GM21515 (cell line): Measurements from ENCODE around the gene TTC16.

Experiments
- ATAC-seq: cut with Tn5 transposase; IDR thresholded peaks from one replicate; pipeline ENCODE4 v1.9.1; 2021; ENCODE audit not compliant: unreplicated experiment

Gene TTC16, protein sequence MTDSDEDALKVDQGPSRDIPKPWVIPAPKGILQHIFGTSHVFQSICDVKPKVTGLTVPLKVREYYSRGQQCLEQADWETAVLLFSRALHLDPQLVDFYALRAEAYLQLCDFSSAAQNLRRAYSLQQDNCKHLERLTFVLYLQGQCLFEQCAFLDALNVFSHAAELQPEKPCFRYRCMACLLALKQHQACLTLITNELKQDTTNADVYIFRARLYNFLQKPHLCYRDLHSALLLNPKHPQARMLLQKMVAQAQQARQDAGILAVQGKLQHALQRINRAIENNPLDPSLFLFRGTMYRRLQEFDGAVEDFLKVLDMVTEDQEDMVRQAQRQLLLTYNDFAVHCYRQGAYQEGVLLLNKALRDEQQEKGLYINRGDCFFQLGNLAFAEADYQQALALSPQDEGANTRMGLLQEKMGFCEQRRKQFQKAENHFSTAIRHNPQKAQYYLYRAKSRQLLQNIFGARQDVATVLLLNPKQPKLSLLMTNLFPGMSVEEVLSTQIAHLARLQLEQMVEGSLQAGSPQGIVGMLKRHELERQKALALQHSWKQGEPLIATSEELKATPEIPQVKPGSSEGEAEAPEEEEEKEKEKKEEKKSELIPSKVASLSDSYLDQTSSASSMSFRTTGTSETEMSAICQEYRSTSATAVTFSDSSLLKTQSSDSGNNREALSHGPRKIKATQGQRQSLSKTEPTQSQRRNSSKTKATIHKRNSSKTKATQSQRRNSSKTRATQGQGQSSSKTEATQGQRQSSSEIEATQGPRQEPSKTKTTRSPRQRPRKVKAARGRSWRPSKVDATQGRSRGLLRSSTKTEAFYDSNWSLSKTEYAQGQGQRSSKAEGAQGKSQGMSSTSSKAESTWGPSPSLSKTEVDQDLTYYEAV

DNA sequence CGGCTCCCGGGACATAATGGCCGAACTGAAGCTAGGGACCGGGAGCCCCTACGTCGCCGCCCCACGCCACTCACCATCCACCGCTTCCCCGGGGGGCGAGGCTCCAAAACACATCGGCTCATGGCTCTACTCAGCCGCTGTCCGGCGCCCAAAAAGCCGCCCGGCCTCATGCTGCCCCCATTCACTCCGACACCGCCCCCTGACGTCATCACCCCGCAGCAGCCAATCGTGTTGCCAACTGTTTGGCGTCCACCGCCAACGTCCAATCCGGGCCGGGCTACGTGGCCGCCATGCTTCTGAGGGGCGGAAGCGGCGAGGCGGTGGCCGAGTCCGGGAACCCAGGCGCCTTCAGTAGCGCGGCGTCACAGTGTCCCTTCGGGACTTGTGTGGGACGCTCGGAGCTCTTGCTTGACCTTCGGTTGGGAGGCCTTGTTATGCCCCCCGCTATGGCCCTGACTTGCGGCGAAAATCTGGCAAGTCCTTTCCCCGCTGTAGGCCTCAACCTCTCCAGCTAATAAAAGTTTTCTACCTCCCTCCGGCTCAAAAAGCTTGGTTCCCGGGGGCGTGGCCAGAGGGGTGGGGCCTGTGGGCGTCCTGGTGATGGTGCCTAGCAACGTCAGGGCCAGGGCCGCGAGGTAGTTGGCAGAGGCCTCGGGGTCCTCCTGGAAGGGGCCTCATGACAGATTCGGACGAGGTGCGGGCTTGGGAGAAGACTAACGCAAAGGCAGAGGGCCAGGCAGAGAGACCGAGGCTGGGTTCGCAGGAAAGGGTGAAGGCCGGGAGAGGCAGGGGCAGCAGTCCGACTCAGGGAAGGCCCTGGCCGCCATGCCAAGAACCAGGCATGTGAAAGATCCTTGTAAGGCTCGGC is at the start of gene TTC16, which contains the start of gene PTRH1:
Gene TTC16 (plus strand): TSS at position 610 of the 868 bp plus-strand sequence. CDS start 67 bp downstream, at position 677.
Gene PTRH1 (minus strand): TSS at position 194 of the 868 bp plus-strand sequence. CDS start 24 bp downstream, at position 170.
- ATAC-seq, result peak; percentile 93

DNA sequence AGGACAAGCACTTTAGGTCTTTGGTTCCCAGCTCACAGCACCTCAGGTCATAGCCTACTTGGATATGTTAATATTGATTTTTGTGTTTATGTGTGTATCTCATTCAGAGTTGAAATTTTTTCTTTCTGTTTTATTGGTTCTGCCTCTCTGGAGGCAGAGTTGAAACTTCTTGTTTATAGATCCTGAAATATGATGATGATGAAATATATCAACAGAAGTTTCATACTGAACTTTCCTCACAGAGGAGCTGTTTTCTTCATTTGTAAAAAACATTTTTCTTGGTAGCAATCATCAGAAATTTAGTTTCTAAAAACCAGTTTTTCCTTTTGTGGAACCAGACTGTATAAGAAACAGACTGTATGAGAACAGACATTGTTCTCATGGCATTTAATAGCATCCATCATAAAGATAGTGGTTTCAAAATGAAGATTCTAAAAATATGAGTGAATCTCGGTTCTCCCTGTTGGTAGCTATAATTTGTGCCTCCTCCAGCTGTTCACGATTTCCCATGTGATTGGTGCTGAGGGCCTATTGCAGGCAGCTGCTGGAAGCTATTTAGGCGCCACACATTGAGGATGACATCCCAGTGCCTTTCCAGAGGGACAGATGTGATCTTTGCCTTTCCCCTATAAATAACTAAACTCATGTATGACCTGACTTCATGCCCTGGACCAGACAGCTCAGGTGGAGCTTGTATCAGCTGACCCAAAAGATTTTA is 48.6 kb upstream of the TTC16 start:
- ATAC-seq, result no peak

DNA sequence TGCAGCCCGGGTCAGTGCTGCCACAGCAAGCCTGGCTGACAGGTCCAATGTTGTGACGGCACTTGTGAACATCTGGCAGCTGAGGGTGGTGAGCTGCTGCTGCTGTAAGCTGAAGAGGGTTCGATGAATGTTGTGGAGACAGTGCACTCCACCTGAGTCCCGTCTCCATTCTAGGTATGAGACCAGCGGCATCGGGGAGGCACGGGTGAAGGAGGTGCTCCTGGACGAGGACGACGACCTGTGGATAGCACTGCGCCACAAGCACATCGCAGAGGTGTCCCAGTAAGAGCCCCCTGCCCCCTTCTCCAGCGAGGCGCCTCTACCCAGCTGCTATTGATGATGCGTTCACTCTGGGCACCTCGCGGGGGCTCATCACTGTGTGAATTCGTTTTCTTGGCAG is 48.0 kb upstream of the TTC16 start:
- no peak for ATAC-seq

DNA sequence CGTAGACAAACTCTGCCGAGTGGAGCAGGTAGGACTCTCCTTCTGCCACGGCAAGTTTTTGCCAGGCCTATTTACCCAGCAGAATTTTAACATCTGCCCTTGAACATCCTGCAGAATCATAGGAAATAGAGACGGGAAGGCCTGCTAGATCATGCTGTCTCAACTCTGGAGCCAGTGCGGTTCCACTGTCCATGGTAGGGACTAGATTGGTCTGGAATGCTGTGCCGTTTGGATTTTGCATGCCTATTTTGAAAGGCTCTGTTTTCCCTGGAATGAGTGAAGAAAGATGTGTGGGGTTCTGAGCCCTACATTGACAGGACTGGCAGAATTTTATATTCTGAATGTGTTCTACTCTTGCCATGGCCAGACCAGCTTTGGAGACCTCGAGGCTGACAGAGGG is 42.6 kb upstream of the TTC16 start:
- ATAC-seq, result no peak

DNA sequence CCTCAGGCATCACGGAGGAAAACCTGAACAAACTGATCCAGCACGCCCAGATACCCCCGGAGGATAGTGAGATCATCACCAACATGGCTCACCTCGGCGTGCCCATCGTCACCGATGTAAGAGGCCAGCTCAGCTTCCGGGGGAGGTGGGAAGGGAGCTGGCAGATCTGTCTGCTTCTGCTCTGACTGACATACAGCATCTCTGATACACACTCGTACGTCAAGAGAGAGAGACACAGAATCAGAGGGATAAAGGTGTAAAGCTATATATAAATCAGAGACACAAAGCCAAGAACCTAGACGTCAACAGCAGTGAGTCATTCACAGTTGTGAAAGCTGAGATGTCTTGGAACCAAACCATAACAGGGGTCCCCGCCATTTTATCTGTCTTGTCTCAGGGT is 39.2 kb upstream of the TTC16 start:
- ATAC-seq, result no peak

DNA sequence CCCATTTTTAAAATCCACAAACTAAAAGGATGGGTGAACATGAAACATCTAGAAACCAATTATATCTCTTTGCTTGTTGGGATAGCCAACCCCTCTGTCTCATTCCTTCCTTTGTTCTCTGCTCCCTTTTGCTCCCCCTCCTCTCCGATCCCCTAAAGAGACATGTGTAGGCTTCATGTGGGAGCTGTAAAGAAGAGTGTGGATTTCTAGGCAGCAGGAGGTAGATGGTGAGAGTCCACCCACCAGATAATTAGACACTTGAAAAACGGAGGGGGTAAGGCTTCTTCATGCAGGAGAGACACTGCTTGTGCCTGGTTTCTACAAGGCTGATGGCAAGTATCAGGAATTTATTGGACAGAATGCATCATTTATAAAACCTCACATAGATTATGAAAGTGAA is 36.4 kb upstream of the TTC16 start:
- no peak for ATAC-seq

DNA sequence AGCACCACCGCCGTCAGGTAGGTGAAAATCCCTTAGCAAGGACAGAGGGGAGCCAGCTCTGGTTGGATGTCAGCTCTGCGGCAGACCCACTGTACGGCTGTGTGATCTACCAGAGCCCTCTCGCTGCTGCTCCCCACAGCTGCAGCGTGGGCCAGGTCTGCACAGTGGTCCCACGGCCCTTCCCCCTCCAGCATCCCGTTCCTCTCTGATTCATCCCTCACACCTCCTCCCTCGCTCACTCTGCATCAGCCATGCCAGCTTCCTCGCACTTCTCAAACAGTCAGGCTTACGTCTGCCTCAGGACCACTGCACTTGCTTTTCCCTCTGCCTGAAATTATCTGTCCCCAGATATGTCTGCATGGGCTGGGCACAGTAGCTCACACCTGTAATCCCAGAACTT is 35.7 kb upstream of the TTC16 start:
- no peak for ATAC-seq

DNA sequence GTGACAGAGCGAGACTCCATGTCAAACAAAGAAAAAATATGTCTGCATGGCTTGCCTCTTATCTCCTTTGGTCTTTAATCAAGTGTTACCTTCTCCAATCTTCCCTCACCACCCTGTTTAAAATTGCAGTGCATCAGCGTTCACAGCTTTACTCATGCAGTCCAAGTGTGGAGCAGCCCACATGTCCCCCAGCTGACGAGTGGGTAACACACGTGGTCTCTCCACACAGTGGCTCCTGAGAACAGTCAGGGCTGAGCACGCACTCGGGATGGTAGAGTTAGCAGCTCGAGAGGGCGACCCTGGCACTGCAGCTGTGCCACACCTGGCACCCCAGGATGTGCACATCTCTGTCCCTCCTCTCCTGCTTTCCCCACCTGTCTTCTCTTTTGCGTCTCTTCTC is 35.0 kb upstream of the TTC16 start:
- no peak for ATAC-seq

DNA sequence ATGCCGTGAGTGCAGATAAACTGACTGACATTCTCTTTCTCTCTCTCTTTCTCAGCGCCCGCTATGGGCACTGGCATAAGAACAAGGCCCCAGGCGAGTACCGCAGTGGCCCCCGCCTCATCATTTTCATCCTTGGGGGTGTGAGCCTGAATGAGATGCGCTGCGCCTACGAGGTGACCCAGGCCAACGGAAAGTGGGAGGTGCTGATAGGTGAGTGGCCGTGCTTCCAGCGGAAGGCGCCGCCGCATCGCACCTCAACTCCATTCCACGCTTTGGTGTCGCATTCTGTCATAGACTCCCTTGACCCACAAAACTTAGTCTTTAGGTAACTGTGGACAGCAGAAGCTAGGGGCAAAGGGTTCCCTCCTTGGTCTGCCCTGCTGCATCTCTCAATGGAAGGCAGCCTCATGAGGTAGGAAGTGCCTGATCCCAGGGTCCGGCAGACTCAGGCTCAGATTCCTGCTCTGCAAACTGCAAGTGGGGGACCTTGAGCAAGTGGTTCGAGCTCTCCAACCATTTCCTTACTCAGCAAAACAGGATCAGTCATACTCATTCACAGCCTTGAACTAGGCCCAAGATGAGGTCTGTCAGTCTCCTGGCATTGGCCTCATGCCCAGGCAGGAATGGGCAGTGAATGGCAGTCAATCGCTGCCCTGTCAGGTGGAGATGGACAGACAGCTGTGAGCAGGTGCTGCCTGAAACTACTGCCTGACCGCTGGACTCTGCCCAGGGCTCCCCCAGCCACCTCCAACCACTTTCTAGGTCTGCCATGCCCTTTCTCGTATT is 33.3 kb upstream of the TTC16 start:
- ATAC-seq, result no peak

DNA sequence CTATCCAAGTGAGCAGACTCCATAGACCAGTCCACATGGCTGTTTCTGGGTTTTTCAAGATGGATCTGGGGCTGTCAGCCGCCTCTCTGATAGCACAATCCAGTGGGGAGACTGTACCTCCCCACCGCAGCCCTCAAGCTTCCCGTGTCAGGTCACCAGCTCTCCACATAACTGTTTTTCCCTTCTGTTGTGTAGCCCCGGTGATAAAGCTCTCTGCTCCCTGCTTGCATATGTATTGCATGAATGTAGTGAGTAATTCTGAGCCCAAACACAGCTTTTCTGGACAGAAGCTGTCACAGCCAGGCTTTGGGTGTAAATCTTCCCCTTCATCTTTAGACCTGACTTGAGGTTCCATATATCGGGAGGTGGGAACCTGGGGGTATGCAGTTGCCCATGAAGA is 32.2 kb upstream of the TTC16 start:
- no peak for ATAC-seq

DNA sequence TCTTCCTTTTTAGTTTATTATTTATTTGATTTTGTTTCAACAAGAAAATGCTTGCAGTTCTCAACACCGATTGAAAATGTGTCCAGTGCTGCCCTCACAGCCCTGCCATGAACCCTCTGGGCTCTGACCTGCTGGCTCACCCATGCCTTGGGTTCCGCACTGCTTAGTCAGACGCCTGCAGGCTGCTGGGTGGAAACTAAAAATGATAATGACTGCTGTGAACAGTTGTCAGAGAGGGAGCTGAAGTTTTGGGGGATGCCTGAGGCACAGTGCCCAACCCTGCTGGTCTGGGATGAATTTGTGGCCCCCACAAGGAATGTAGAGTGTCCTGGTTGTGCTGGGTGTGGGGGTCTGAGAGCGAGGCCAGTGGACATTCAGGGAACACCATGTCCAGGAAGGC is 31.3 kb upstream of the TTC16 start:
- ATAC-seq, result no peak

DNA sequence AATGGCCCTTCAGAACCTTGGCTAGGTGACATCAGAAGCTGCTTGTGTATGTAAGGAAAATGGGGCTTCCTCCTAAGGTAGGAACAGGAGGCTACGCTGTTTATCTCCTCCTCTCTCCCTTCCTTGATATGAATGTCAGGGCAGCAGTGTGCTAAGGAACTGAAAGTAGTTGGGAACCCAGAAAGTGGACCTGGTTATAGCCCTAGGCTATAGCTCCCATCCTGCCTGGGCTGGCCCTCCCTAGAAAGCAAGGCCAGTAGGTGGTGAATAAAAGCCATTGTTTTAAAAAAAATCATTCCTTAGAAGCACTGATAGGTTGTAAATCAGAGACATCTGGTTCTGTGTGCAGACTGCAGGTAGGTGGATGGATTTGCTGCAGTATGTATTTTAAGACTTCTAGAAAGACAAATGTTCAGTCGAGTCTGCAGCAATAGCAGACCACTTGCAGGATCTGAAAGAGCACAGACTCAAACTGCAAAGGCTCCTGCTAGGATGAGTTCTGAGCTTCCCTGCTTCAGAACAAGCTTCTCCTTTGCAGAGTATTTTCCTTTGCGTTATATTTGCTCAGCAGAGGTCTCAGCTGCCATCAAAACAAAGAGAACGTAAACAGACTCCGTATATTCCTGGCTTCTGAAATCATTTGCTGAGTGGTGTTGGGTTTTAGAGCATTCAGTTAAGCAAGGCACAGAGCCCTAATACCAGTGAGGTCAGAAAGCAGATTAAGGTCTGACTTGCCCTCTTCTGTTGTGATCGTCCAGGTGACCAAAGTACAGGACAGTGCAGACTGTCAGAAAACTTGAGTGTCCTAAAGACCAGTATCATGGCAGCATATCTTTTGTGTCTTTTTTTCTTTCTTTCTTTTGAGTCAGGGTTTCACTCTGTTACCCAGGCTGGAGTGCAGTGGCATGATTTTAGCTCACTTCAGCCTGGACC is 29.2 kb upstream of the TTC16 start:
- ATAC-seq, result no peak

DNA sequence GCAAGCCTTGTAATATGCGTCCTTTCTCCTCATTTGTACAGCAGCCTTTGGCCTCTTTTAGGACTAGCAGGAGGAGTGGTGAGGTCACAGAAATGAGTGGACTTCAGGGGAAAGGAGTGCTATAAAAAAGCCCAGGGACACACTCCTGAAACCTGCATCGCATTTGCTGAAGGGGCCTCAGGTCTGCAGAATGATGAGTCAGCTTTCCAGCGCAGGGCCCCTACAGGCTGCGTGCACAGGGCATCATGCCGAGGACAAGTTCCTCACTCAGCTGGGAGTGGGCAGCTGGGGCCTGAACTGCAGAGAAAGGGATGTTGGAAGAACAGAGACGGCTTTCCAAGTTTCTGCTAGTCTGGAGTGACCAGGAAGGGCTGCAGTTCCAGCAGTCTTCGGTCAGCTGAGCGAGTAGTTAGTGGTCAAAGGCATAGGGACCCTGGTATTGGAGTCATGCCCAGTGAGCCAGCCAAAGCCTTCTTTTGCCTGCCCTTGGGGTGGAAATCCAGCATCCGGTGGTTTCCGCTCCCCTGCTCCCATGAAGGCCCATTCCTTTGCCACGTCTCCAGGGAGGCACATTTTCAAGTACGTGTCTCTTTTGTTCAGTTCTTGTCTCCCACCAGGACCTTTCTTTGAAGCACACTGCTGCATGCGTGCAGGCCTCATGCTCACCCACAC is 26.4 kb upstream of the TTC16 start:
- no peak for ATAC-seq

DNA sequence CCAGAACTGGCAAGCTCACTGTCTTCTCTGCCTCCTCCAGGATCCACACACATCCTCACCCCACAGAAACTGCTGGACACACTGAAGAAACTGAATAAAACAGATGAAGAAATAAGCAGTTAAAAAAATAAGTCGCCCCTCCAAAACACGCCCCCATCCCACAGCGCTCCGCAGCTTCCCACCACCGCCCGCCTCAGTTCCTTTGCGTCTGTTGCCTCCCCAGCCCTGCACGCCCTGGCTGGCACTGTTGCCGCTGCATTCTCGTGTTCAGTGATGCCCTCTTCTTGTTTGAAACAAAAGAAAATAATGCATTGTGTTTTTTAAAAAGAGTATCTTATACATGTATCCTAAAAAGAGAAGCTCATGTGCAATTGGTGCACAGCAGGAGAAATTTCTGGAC is 25.1 kb upstream of the TTC16 start:
- no peak for ATAC-seq

DNA sequence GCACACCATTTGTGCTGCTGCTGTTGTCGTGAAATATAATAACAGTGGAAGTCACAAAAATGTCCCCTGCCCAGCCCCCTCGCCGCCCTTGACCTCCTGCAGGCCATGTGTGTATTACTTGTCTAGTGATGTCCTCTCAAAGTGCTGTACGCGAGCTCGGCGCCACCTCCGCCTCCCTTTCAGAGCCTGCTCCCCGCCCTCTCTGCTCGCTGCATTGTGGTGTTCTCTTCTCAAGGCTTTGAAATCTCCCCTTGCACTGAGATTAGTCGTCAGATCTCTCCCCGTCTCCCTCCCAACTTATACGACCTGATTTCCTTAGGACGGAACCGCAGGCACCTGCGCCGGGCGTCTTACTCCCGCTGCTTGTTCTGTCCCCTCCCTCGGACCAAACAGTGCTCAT is 23.8 kb upstream of the TTC16 start:
- ATAC-seq, result no peak

DNA sequence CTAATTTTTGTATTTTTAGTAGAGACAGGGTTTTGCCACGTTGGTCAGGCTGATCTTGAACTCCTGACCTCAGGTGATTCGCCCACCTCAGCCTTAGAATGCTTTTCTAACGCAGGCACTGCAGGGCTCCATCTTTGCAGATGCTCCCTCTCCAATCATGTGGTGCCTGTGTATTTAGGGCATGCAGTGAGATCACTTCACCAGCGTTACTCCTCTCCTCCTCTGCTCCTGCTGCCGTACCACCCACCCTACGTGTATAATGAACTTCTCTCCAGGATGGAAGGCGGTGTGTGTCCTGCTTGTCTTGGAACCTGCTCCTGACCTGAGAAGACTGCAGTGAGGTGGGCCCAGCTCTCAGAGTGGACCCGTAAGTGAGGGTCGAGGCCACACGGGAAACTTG is 22.7 kb upstream of the TTC16 start:
- ATAC-seq, result no peak

DNA sequence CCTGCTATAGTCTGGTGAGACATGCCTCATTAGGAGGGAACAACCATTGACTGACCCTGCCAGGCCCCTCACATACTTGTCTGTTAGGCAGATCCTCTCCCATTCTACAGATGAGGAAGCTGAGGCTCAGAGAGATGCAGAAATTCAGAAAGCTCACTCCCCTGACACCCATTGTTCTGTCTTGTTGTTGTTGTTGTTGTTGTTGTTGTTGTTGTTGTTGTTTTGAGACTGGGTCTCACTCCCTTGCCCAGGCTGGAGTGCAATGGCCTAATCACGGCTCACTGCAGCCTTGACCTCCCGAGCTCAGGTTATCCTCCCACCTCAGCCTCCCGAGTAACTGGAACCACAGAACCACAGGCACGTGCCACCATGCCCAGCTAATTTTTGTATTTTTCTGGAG is 22.2 kb upstream of the TTC16 start:
- ATAC-seq, result no peak
